GM12801 (cell line): Measurements from ENCODE around the gene WDR90.

ENCODE experiments used
- CTCF ChIP-seq: IDR thresholded peaks from one replicate; pipeline ENCODE4 v1.5.1; 2011; ENCODE audit warnings: control low read depth; ENCODE audit not compliant: insufficient read length; ENCODE audit errors: extremely low read depth

WDR90 gene

GRCh38 chr16:642189-643049 is 6.7 kb upstream of the WDR90 start:
- no peak for TF ChIP-seq CTCF

- no peak for TF ChIP-seq CTCF
Measured at GRCh38 chr16:643050-643368, 6.2 kb upstream of the WDR90 start.

GRCh38 chr16:644556-644955 is 4.6 kb upstream of the WDR90 start:
- TF ChIP-seq CTCF, result no peak

GRCh38 chr16:645852-646678 is 3.1 kb upstream of the WDR90 start:
- no peak for TF ChIP-seq CTCF

GRCh38 chr16:646679-647172 is 2.4 kb upstream of the WDR90 start:
- TF ChIP-seq CTCF, result no peak

GRCh38 chr16:647173-647902 is 1.8 kb upstream of the WDR90 start:
- TF ChIP-seq CTCF, result no peak

- TF ChIP-seq CTCF, result no peak
Measured at GRCh38 chr16:648071-648780, 939 bp upstream of the WDR90 start.
